HepG2 (cell line): Measurements from ENCODE around the gene RARS2. TPM values are rescaled to one million over a fixed set of nuclear protein-coding genes. Genes with fewer than 3 reads are reported as not detected.
A peak's percentile ranks its signal among the peaks of the same experiment; 100 is the strongest.

Experiments used
- BRD4 ChIP-seq: sonication (generic); formaldehyde crosslinking; IDR thresholded peaks from 2 replicates; pipeline ENCODE4 v1.4.0; 2020; ENCODE audit warnings: missing genetic modification reagents
- KDM6A ChIP-seq: IDR thresholded peaks from 2 replicates; pipeline ENCODE4 v1.6.1; 2016; ENCODE audit warnings: low read depth
- NAIF1 ChIP-seq: sonication (generic); formaldehyde crosslinking; IDR thresholded peaks from 2 replicates; pipeline ENCODE4 v1.5.0; 2020; ENCODE audit warnings: mild to moderate bottlenecking, missing genetic modification reagents, borderline replicate concordance
- U2AF2 ChIP-seq: fragments of 200-400 bp; formaldehyde crosslinking; IDR thresholded peaks from 2 replicates; pipeline ENCODE4 v1.6.1; 2017; ENCODE audit warnings: low read depth, mild to moderate bottlenecking, low read length
- ZBTB20 ChIP-seq: sonication (generic); formaldehyde crosslinking; IDR thresholded peaks from 2 replicates; pipeline ENCODE4 v1.8.1; 2023; ENCODE audit warnings: missing genetic modification reagents, low read depth, mild to moderate bottlenecking, borderline replicate concordance
- ZBTB40 ChIP-seq, 2 experiments: fragments of 450-650 bp in 1 of 2; sonication (generic) in 1 of 2; formaldehyde crosslinking in 1 of 2; IDR thresholded peaks; 2 replicates each; pipeline versions ENCODE4 v1.6.1 to v1.8.0; 2016 to 2022; ENCODE audit warnings: antibody characterized with exemption in 1 of 2, mild to moderate bottlenecking in 1 of 2, missing genetic modification reagents in 1 of 2
- ZFP36L2 ChIP-seq: sonication (generic); formaldehyde crosslinking; IDR thresholded peaks from 2 replicates; pipeline ENCODE4 v1.4.0; 2020; ENCODE audit warnings: missing genetic modification reagents
- ZNF136 ChIP-seq: sonication (generic); formaldehyde crosslinking; IDR thresholded peaks from 2 replicates; pipeline ENCODE4 v1.8.1; 2022; ENCODE audit warnings: low read depth, mild to moderate bottlenecking, moderate library complexity, missing genetic modification reagents
- ZNF556 ChIP-seq: sonication (generic); formaldehyde crosslinking; IDR thresholded peaks from 2 replicates; pipeline ENCODE4 v1.4.0; 2020; ENCODE audit warnings: mild to moderate bottlenecking, missing genetic modification reagents, borderline replicate concordance
- ZNF639 ChIP-seq: conservative IDR thresholded peaks from 2 replicates; pipeline ENCODE4 v1.6.1; 2018; ENCODE audit warnings: missing genetic modification reagents
- polyA plus RNA-seq, 8 experiments: library from polyadenylated mRNA; depleted of rRNA in 3 of 8; stranded (reverse) in 7 of 8; unstranded in 1 of 8; fragments of >200 nt; fragmentation: Illumina TruSeq in 4 of 8; extraction: Trizol in 4 of 8; gene quantifications; 2 replicates each; pipeline versions ENCODE4 v1.2.1 to v1.2.3, GENCODE V29; 2011 to 2016; ENCODE audit warnings: low read depth in 4 of 8, missing spikeins in 1 of 8, mixed read lengths in 1 of 8; ENCODE audit not compliant: insufficient read depth in 1 of 8
- total RNA-seq, 5 experiments: library from RNA; depleted of rRNA; stranded (reverse); fragments of >200 nt; fragmentation: Illumina TruSeq; extraction: Trizol; gene quantifications; 2 replicates each; pipeline ENCODE4 v1.2.3, GENCODE V29; 2016; ENCODE audit warnings: low read depth in 1 of 5

Gene RARS2
- total and polyA plus RNA-seq, 2 of the 13 experiments (the other 11 are each of a cell fraction or from before 2014, with no cell fraction given), result 23.4 to 80.1 TPM

GRCh38 chr6:87472525-87473418 lies 117.0 kb downstream of the RARS2 start, which contains the start of gene SLC35A1 (continued):
- TF ChIP-seq ZFP36L2, result no peak
- TF ChIP-seq ZBTB20, result peak; percentile 20; the same call in 1 of the 2 replicates
- no peak for TF ChIP-seq KDM6A (CRISPR knock-in tag)
- no peak for TF ChIP-seq ZBTB40 (IDR thresholded peaks at IDR 0.05)
- peak; percentile 84 for TF ChIP-seq ZBTB40 (CRISPR knock-in tag; IDR thresholded peaks at IDR 0.05)
- TF ChIP-seq ZNF136 (CRISPR knock-in tag), result no peak; the same call in 1 of the 2 replicates
- peak; percentile 74; the same call in 1 of the 2 replicates for TF ChIP-seq BRD4 (CRISPR knock-in tag)
- TF ChIP-seq NAIF1 (CRISPR knock-in tag), result peak; percentile 83
- no peak; the same call in 1 of the 2 replicates for TF ChIP-seq ZNF639 (CRISPR knock-in tag)
- TF ChIP-seq ZNF556 (CRISPR knock-in tag), result no peak; the same call in 1 of the 2 replicates
- no peak for TF ChIP-seq U2AF2
